ENCODE measurements around the gene EIF4B.

GRCh38 chr12:52988898-52989297 lies 17.4 kb upstream of the EIF4B start:
- TF ChIP-seq CTCF (IDR thresholded peaks at IDR 0.05) (no peak), POLR2A (IDR thresholded peaks at IDR 0.05) (no peak), POLR2AphosphoS5 (IDR thresholded peaks at IDR 0.05) (no peak)
